ENCODE results near the gene PIP5K1B.

Gene PIP5K1B

DNA sequence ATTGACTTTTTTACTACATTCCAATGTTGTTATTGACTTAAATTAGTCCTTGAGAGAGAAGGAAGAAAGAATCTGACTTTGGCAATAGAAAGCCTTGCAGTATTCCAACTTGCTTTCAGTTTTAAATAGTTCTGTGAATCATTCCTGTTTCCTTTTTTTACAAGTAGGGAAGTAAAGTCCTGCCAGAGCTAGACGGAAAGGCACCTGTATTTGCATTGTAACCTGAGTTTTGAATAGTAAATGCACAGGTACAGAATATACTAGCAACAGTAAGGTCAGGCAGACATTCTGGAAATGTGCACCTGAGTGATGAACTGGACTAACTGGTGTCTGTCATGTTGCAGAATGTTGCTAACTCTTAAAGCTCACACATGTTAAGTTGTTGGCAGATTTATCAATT, 208.0 kb downstream of the PIP5K1B start:
- H3K9me3 ChIP-seq (ENCODE audit: insufficient read depth, low read length, severe bottlenecking): no peaks in the 10 kb centered on the region
- H2AFZ ChIP-seq (ENCODE audit: low read depth, low read length): no peak overlapping the region
- H3K4me3 ChIP-seq (ENCODE audit: low read depth in 1 of 2, low read length in 2 of 2): no peak overlapping the region
- no peaks in the 10 kb centered on the region for H3K4me1 ChIP-seq (ENCODE audit: insufficient read depth, low read length)
- H3K9ac ChIP-seq (ENCODE audit: low read depth, low read length): no peak overlapping the region
- H3K27me3 ChIP-seq (ENCODE audit: insufficient read depth, low read length, poor library complexity): no peaks in the 10 kb centered on the region
- H3K27ac ChIP-seq (ENCODE audit: low read length): no peak overlapping the region
- no peak for DNase-seq
- no peak for ATAC-seq (ENCODE audit: insufficient read depth, low read depth)
- H3K4me2 ChIP-seq (ENCODE audit: insufficient read depth, low read length): no peak overlapping the region
- TF ChIP-seq, protein P1, sequence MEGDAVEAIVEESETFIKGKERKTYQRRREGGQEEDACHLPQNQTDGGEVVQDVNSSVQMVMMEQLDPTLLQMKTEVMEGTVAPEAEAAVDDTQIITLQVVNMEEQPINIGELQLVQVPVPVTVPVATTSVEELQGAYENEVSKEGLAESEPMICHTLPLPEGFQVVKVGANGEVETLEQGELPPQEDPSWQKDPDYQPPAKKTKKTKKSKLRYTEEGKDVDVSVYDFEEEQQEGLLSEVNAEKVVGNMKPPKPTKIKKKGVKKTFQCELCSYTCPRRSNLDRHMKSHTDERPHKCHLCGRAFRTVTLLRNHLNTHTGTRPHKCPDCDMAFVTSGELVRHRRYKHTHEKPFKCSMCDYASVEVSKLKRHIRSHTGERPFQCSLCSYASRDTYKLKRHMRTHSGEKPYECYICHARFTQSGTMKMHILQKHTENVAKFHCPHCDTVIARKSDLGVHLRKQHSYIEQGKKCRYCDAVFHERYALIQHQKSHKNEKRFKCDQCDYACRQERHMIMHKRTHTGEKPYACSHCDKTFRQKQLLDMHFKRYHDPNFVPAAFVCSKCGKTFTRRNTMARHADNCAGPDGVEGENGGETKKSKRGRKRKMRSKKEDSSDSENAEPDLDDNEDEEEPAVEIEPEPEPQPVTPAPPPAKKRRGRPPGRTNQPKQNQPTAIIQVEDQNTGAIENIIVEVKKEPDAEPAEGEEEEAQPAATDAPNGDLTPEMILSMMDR (IDR thresholded peaks at IDR 0.05; ENCODE audit: borderline replicate concordance, extremely low read depth, low read length, poor library complexity, severe bottlenecking): no peak
- no peak for TF ChIP-seq EZH2 (IDR thresholded peaks at IDR 0.05; ENCODE audit: borderline replicate concordance, low read depth, low read length, severe bottlenecking)
- H4K20me1 ChIP-seq (ENCODE audit: insufficient read depth, low read length): no peaks in the 10 kb centered on the region
- H3K79me2 ChIP-seq (ENCODE audit: insufficient read depth, low read length): no peaks in the 10 kb centered on the region
- no peaks in the 10 kb centered on the region for H3K36me3 ChIP-seq (ENCODE audit: insufficient read depth, low read length)

DNA sequence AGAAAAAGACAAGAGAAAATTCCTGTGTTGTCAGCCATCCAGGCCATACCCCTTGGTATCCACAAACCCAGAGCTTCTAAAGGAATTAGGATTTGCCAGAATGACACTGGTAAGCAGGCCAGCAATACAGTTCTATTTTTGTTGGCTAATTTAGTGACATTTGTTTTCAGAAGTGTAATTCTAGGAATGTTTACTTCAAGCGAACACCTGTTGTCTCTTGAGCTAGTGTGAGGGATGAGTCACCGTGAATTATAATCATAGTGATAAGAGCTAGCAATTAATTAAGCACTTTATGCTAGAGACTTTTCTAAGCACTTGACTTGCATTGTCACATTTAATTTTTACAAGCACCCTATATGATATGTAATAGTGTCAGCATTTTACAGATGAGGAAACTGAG, 209.7 kb downstream of the PIP5K1B start:
- ATAC-seq (ENCODE audit: insufficient read depth, low read depth): no peak

DNA sequence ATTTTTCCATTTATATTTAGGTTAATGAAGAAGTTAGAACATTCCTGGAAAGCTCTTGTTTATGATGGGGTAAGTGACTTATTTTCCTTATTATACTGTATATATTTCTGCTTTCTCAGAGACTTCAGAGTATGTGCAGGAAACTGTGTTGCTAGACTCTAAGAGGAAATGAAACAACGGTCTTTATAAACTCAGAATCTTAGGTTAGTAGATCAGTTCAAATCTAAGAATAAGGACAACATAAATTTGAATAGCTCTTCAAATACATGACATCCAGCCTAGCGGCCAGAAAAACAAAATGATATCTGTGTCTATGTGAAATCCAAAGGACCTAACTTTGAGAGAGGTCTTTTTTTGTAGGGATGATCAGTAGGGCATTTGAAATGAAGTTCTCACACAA, 214.6 kb downstream of the PIP5K1B start:
- TF ChIP-seq EZH2 (IDR thresholded peaks at IDR 0.05; ENCODE audit: borderline replicate concordance, low read depth, low read length, severe bottlenecking): no peak
- TF ChIP-seq, protein P1 (IDR thresholded peaks at IDR 0.05; ENCODE audit: borderline replicate concordance, extremely low read depth, low read length, poor library complexity, severe bottlenecking): no peak

More for the DNA sequence above, 209.7 kb downstream of the PIP5K1B start:
- H2AFZ ChIP-seq (ENCODE audit: low read depth, low read length): no peak overlapping the region
- TF ChIP-seq EZH2 (IDR thresholded peaks at IDR 0.05; ENCODE audit: borderline replicate concordance, low read depth, low read length, severe bottlenecking): no peak
- TF ChIP-seq, protein P1 (IDR thresholded peaks at IDR 0.05; ENCODE audit: borderline replicate concordance, extremely low read depth, low read length, poor library complexity, severe bottlenecking): no peak
- no peaks in the 10 kb centered on the region for H3K4me1 ChIP-seq (ENCODE audit: insufficient read depth, low read length)
- no peaks in the 10 kb centered on the region for H4K20me1 ChIP-seq (ENCODE audit: insufficient read depth, low read length)
- no peak overlapping the region for H3K4me2 ChIP-seq (ENCODE audit: insufficient read depth, low read length)
- H3K27me3 ChIP-seq (ENCODE audit: insufficient read depth, low read length, poor library complexity): no peaks in the 10 kb centered on the region
- no peak overlapping the region for H3K9ac ChIP-seq (ENCODE audit: low read depth, low read length)
- H3K4me3 ChIP-seq (ENCODE audit: low read depth in 1 of 2, low read length in 2 of 2): no peak overlapping the region
- H3K36me3 ChIP-seq (ENCODE audit: insufficient read depth, low read length): no peaks in the 10 kb centered on the region
- no peak overlapping the region for H3K27ac ChIP-seq (ENCODE audit: low read length)
- DNase-seq: no peak
- H3K9me3 ChIP-seq (ENCODE audit: insufficient read depth, low read length, severe bottlenecking): no peaks in the 10 kb centered on the region
- no peaks in the 10 kb centered on the region for H3K79me2 ChIP-seq (ENCODE audit: insufficient read depth, low read length)

DNA sequence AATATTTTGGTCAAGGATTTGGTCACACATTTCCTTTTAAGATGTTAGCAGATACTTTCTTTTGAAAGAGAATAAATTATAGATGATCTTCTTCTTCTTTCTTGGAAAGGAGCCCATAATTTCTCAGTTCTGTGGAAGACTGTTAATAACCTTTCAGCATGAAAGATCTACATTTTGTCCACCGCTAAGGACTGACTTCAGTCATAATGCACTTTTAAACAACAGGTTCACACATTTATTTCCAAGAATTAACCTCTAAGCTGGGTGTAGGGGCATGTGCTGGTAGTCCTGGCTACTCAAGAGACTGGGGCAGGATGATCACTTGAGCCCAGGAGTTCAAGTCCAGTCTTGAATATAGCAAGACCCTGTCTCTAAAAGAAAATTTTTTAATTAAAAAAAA, 215.9 kb downstream of the PIP5K1B start:
- DNase-seq: no peak
- Histone ChIP-seq H3K36me3 (ENCODE audit: insufficient read depth, low read length) (no peaks in the 10 kb centered on the region), H3K9ac (ENCODE audit: low read depth, low read length) (no peak overlapping the region), H3K4me2 (ENCODE audit: insufficient read depth, low read length) (no peak overlapping the region), H3K79me2 (ENCODE audit: insufficient read depth, low read length) (no peaks in the 10 kb centered on the region), H3K27ac (ENCODE audit: low read length) (no peak overlapping the region), H3K9me3 (ENCODE audit: insufficient read depth, low read length, severe bottlenecking) (no peaks in the 10 kb centered on the region), H4K20me1 (ENCODE audit: insufficient read depth, low read length) (no peaks in the 10 kb centered on the region), H3K4me3 (ENCODE audit: low read depth in 1 of 2, low read length in 2 of 2) (no peak overlapping the region), H2AFZ (ENCODE audit: low read depth, low read length) (no peak overlapping the region), H3K27me3 (ENCODE audit: insufficient read depth, low read length, poor library complexity) (no peaks in the 10 kb centered on the region), H3K4me1 (ENCODE audit: insufficient read depth, low read length) (no peaks in the 10 kb centered on the region)
- no peak for ATAC-seq (ENCODE audit: insufficient read depth, low read depth)
- TF ChIP-seq EZH2 (IDR thresholded peaks at IDR 0.05; ENCODE audit: borderline replicate concordance, low read depth, low read length, severe bottlenecking): no peak
- TF ChIP-seq, protein P1 (IDR thresholded peaks at IDR 0.05; ENCODE audit: borderline replicate concordance, extremely low read depth, low read length, poor library complexity, severe bottlenecking): no peak

More for the DNA sequence above, 214.6 kb downstream of the PIP5K1B start:
- H2AFZ ChIP-seq (ENCODE audit: low read depth, low read length): no peak overlapping the region
- H3K79me2 ChIP-seq (ENCODE audit: insufficient read depth, low read length): no peaks in the 10 kb centered on the region
- no peak overlapping the region for H3K9ac ChIP-seq (ENCODE audit: low read depth, low read length)
- ATAC-seq (ENCODE audit: insufficient read depth, low read depth) (no peak), DNase-seq (no peak)
- no peak overlapping the region for H3K27ac ChIP-seq (ENCODE audit: low read length)
- H3K27me3 ChIP-seq (ENCODE audit: insufficient read depth, low read length, poor library complexity): no peaks in the 10 kb centered on the region
- H3K9me3 ChIP-seq (ENCODE audit: insufficient read depth, low read length, severe bottlenecking): no peaks in the 10 kb centered on the region
- no peaks in the 10 kb centered on the region for H3K36me3 ChIP-seq (ENCODE audit: insufficient read depth, low read length)
- no peaks in the 10 kb centered on the region for H3K4me1 ChIP-seq (ENCODE audit: insufficient read depth, low read length)
- no peak overlapping the region for H3K4me2 ChIP-seq (ENCODE audit: insufficient read depth, low read length)
- no peak overlapping the region for H3K4me3 ChIP-seq (ENCODE audit: low read depth in 1 of 2, low read length in 2 of 2)
- no peaks in the 10 kb centered on the region for H4K20me1 ChIP-seq (ENCODE audit: insufficient read depth, low read length)
